Measurements from ENCODE around the gene SLC66A3. TPM values are rescaled to one million over a fixed set of nuclear protein-coding genes. Genes with fewer than 3 reads are reported as not detected.

SLC66A3 gene
- total and polyA plus RNA-seq, 11 donors: 4.7 to 19.5 (median 8.0) TPM

- H3K36me3 ChIP-seq: peaks cover 0 to 100% (median 94%) of the 10 kb centered on the region in 9 donors
- H3K4me1 ChIP-seq: no peaks in the 10 kb centered on the region
- no peak overlapping the region for H3K4me3 ChIP-seq
- no peaks in the 10 kb centered on the region for H3K9me3 ChIP-seq
- no peak for DNase-seq
- no peaks in the 10 kb centered on the region for H3K27me3 ChIP-seq
- no peak for ATAC-seq
- no peak overlapping the region for H3K27ac ChIP-seq
- no peak for TF ChIP-seq POLR2A (IDR thresholded peaks at IDR 0.05)
- TF ChIP-seq CTCF (IDR thresholded peaks at IDR 0.05): no peak
- intact Hi-C loops (cut with DNase I): no loop called here
- 93 to 95% (median 95%) methylated on average over 5 of the region's 5 CpGs for WGBS, 4 donors
Measured at GRCh38 chr2:11213090-11213638, 57.9 kb downstream of the SLC66A3 start.

- intact Hi-C loops (cut with DNase I): no loop called here
- WGBS, 4 donors: 94 to 100% (median 95%) methylated on average over 1 of the region's 1 CpG
- Histone ChIP-seq H3K27ac (no peak overlapping the region), H3K4me3 (no peak overlapping the region), H3K27me3 (no peaks in the 10 kb centered on the region), H3K9me3 (no peaks in the 10 kb centered on the region), H3K36me3 (peaks cover 0 to 100% (median 96%) of the 10 kb centered on the region in 9 donors), H3K4me1 (no peaks in the 10 kb centered on the region)
- ATAC-seq (no peak), DNase-seq (no peak)
- TF ChIP-seq CTCF (IDR thresholded peaks at IDR 0.05) (no peak), POLR2A (IDR thresholded peaks at IDR 0.05) (no peak)
Measured at GRCh38 chr2:11213975-11214374, 58.7 kb downstream of the SLC66A3 start.

- DNase-seq (no peak), ATAC-seq (no peak)
- Histone ChIP-seq H3K36me3 (peaks cover 0 to 100% (median 93%) of the 10 kb centered on the region in 9 donors), H3K27me3 (no peaks in the 10 kb centered on the region), H3K4me1 (no peaks in the 10 kb centered on the region), H3K4me3 (no peak overlapping the region), H3K9me3 (no peaks in the 10 kb centered on the region), H3K27ac (no peak overlapping the region)
- intact Hi-C loops (cut with DNase I): no loop called here
- 66 to 79% (median 77%) methylated on average over 4 of the region's 4 CpGs for WGBS, 4 donors
- no peak for TF ChIP-seq CTCF (IDR thresholded peaks at IDR 0.05)
- TF ChIP-seq POLR2A (IDR thresholded peaks at IDR 0.05): no peak
Measured at GRCh38 chr2:11214770-11215169, 59.5 kb downstream of the SLC66A3 start.

- intact Hi-C loops (cut with DNase I): no loop called here
- DNase-seq (no peak), ATAC-seq (no peak)
- WGBS, 4 donors: 94 to 97% (median 96%) methylated on average over 3 of the region's 3 CpGs
- Histone ChIP-seq H3K4me1 (no peaks in the 10 kb centered on the region), H3K27me3 (no peaks in the 10 kb centered on the region), H3K9me3 (no peaks in the 10 kb centered on the region), H3K36me3 (peaks cover 0 to 100% (median 93%) of the 10 kb centered on the region in 9 donors), H3K27ac (no peak overlapping the region), H3K4me3 (no peak overlapping the region)
- TF ChIP-seq POLR2A (IDR thresholded peaks at IDR 0.05) (no peak), CTCF (IDR thresholded peaks at IDR 0.05) (no peak)
Measured at GRCh38 chr2:11215407-11215806, 60.1 kb downstream of the SLC66A3 start.
